ENCODE results near the gene SCUBE1. TPM values are rescaled to one million over a fixed set of nuclear protein-coding genes. Genes with fewer than 3 reads are reported as not detected.

Gene SCUBE1
- total RNA-seq, 1 donor from 2014 or later = 0.14 TPM

DNA sequence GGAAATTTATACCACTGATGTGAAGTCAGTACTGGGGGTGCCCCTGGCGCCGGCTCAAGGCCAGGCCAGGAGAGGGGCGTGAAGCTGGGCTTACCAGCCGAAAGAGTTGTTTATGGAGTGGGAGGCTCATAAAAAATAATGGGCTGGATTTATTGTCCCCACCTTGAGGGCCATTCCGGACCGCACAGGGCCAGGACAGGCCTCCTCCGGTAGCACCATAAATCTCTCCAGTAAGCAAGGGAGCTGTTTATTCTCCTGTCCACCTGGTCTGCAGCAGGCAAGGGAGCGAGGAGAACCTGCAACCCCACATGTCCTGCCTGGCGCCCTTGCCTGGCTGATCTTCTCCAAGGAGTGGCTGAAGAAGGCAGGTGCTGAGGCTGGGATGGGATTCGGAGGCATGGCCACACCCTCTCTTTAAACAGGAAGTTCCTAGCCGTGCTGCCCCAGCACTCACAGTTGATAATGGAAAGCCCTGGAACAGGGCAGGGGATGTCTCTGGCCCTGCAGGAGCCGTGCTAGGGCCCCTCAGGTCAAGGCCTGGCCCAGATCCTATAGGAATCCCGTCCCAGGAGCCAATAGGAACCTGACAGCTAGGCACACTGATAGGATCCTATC, 65.1 kb downstream of the SCUBE1 start:
- Histone ChIP-seq H3K27me3 (ENCODE audit: low read depth) (peaks cover 43% of the 10 kb centered on the region), H3K36me3 (no peaks in the 10 kb centered on the region), H3K27ac (replicated peaks) (no peak overlapping the region), H3K4me3 (no peak overlapping the region), H3K9me3 (replicated peaks) (no peaks in the 10 kb centered on the region), H3K4me1 (no peaks in the 10 kb centered on the region)
- intact Hi-C loops (cut with micrococcal nuclease) = no loop called here
- TF ChIP-seq, protein P1, sequence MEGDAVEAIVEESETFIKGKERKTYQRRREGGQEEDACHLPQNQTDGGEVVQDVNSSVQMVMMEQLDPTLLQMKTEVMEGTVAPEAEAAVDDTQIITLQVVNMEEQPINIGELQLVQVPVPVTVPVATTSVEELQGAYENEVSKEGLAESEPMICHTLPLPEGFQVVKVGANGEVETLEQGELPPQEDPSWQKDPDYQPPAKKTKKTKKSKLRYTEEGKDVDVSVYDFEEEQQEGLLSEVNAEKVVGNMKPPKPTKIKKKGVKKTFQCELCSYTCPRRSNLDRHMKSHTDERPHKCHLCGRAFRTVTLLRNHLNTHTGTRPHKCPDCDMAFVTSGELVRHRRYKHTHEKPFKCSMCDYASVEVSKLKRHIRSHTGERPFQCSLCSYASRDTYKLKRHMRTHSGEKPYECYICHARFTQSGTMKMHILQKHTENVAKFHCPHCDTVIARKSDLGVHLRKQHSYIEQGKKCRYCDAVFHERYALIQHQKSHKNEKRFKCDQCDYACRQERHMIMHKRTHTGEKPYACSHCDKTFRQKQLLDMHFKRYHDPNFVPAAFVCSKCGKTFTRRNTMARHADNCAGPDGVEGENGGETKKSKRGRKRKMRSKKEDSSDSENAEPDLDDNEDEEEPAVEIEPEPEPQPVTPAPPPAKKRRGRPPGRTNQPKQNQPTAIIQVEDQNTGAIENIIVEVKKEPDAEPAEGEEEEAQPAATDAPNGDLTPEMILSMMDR (IDR thresholded peaks at IDR 0.05; ENCODE audit: borderline replicate concordance) = no peak
- DNase-seq = no peak

DNA sequence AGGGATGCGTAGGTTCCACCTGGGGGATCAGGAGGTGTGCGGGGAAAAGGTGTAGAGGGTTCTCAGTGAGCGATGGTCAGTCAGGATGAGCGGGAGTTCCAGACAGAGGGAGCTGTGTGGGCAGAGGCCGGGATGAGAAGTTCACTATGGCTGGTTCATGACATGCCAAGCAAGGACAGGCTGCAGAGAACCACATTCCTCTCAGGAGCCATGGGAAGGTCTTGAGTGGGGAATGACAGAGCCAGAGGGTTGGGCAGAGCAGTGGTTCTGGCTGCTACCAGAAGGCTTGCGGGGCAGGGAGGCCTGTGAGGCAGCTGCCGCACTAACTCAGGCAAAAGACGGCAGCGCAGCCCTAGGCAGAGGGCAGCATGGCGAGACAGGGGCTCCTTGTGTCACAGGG, 66.1 kb downstream of the SCUBE1 start:
- Histone ChIP-seq H3K9me3 (replicated peaks) (no peaks in the 10 kb centered on the region), H3K27me3 (ENCODE audit: low read depth) (peaks cover 43% of the 10 kb centered on the region), H3K27ac (replicated peaks) (no peak overlapping the region), H3K4me3 (no peak overlapping the region), H3K4me1 (no peaks in the 10 kb centered on the region), H3K36me3 (no peaks in the 10 kb centered on the region)
- TF ChIP-seq, protein P1 (IDR thresholded peaks at IDR 0.05; ENCODE audit: borderline replicate concordance) = no peak
- no peak for DNase-seq
- intact Hi-C loops (cut with micrococcal nuclease) = no loop called here

GRCh38 chr22:43276321-43276720, 66.9 kb downstream of the SCUBE1 start:
- intact Hi-C loops (cut with micrococcal nuclease) = no loop called here
- no peak for DNase-seq
- TF ChIP-seq, protein P1 (IDR thresholded peaks at IDR 0.05; ENCODE audit: borderline replicate concordance) = no peak

GRCh38 chr22:43275545-43276317, 67.4 kb downstream of the SCUBE1 start:
- H3K9me3 ChIP-seq (replicated peaks) = no peaks in the 10 kb centered on the region
- no peak overlapping the region for H3K27ac ChIP-seq (replicated peaks)
- H3K4me1 ChIP-seq = no peaks in the 10 kb centered on the region
- TF ChIP-seq, protein P1 (IDR thresholded peaks at IDR 0.05; ENCODE audit: borderline replicate concordance) = no peak
- intact Hi-C loops (cut with micrococcal nuclease) = no loop called here
- H3K36me3 ChIP-seq = no peaks in the 10 kb centered on the region
- H3K27me3 ChIP-seq (ENCODE audit: low read depth) = peaks cover 51% of the 10 kb centered on the region
- no peak for DNase-seq
- H3K4me3 ChIP-seq = no peak overlapping the region

More at GRCh38 chr22:43276321-43276720, 66.9 kb downstream of the SCUBE1 start:
- Histone ChIP-seq H3K4me1 (no peaks in the 10 kb centered on the region), H3K4me3 (no peak overlapping the region), H3K27ac (replicated peaks) (no peak overlapping the region), H3K9me3 (replicated peaks) (no peaks in the 10 kb centered on the region), H3K36me3 (no peaks in the 10 kb centered on the region), H3K27me3 (ENCODE audit: low read depth) (peaks cover 47% of the 10 kb centered on the region)

DNA sequence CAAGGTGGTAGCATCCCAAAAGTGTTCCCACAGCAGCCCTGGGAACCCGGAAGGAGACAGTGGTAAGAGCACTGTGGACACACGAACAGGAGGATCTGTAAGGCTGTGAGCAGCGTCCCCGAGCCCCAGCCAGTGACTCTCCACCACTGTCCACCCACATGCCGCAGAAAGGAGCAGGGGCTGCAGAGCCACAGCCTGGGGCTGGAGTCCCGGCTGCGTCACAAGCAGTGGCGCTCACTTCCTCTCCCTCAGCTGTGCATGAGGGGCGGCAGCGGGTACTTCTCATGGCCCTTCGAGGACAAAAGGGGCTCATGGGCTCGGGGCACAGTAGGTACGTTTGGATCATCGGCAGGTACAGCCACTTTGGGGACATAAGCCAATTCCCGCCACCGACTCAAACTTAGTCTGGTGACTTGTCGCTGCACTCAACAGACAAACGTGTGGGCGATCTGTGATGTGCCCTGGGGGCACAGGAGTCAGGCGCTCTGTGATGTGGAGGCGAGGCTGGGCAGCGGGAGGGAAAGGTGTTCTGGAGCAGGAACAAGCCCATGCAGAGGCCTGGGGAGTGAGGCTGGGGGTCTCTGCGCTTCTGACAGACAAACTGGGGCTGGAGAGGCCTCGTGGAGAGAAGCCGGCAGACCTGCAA, 68.5 kb downstream of the SCUBE1 start:
- no peak overlapping the region for H3K27ac ChIP-seq (replicated peaks)
- no peak for DNase-seq
- H3K9me3 ChIP-seq (replicated peaks) = no peaks in the 10 kb centered on the region
- no peaks in the 10 kb centered on the region for H3K36me3 ChIP-seq
- TF ChIP-seq, protein P1 (IDR thresholded peaks at IDR 0.05; ENCODE audit: borderline replicate concordance) = no peak
- no peak overlapping the region for H3K4me3 ChIP-seq
- peaks cover 59% of the 10 kb centered on the region for H3K27me3 ChIP-seq (ENCODE audit: low read depth)
- intact Hi-C loops (cut with micrococcal nuclease) = no loop called here
- no peaks in the 10 kb centered on the region for H3K4me1 ChIP-seq
